Spleen (tissue), 7 donors: ENCODE measurements around the gene NELFA.

ENCODE experiments used
- CTCF ChIP-seq, 11 experiments: fragments of 200-600 bp in 7 of 11; fragments of 450-650 bp in 4 of 11; sonication (generic) in 4 of 11; IDR thresholded peaks in 8 of 11; conservative IDR thresholded peaks in 3 of 11; 1 replicate in 7 of 11; 2 replicates in 4 of 11; pipeline versions ENCODE4 v1.4.0 to v1.8.0; 2016 to 2021; ENCODE audit warnings: antibody characterized with exemption in 11 of 11, inconsistent platforms in 4 of 11, mild to moderate bottlenecking in 1 of 11
- POLR2A ChIP-seq, 3 donors: fragments of 450-650 bp; IDR thresholded peaks; one replicate each; pipeline ENCODE4 v1.5.1; 2017; ENCODE audit warnings: antibody characterized with exemption in 3 of 3, mild to moderate bottlenecking in 1 of 3
- donor health status: DM: no; HTN: no; CAD: no; lungs with moderate emphysema.
- donor health status: DM: no; HTN: no; CAD: no.
- donor health status: DM: no; HTN: no; CAD: no.

- TF ChIP-seq CTCF (IDR thresholded peaks at IDR 0.05 in 8 of 11, conservative IDR thresholded peaks at IDR 0.05 in 3 of 11) (no peak), POLR2A (IDR thresholded peaks at IDR 0.05) (no peak)
These were observed 58.4 kb downstream of the NELFA start for GRCh38 chr4:1950369-1950768.
